Thoracic aorta endothelial cell (primary cell): ENCODE results near the gene PDGFRB. TPM values are rescaled to one million over a fixed set of nuclear protein-coding genes. Genes with fewer than 3 reads are reported as not detected.

ENCODE experiments used
- small RNA-seq: library from RNA; depleted of rRNA; stranded (forward); fragments of <200 nt; gene quantifications from one replicate; pipeline ENCODE3, GENCODE V24; 2012
- total RNA-seq: library from RNA; depleted of rRNA; stranded (reverse); fragments of >200 nt; gene quantifications from 2 replicates; pipeline ENCODE4 v1.2.3, GENCODE V29; 2012

Gene PDGFRB
- total RNA-seq = 0.40 and 1.6 TPM in 2 replicates

GRCh38 chr5:150155258-150156026 is at the start of gene PDGFRB:
PDGFRB (minus strand) TSS chr5:150155845; CDS start chr5:150137047, 18,798 bp downstream.

GRCh38 chr5:150189728-150190502 is 34.3 kb upstream of the PDGFRB start, which contains the start of gene SLC6A7:
SLC6A7 (plus strand) TSS chr5:150190062; CDS start chr5:150190328, 266 bp downstream.

GRCh38 chr5:150166650-150167511 is 11.2 kb upstream of the PDGFRB start, which contains the start of gene CDX1:
CDX1 (plus strand) TSS chr5:150166778; CDS start chr5:150166877, 99 bp downstream.

GRCh38 chr5:150085950-150086715 is 69.5 kb downstream of the PDGFRB start, which contains the start of gene CSF1R:
CSF1R (minus strand) TSS chr5:150086554; CDS start chr5:150086427, 127 bp downstream.

Small RNA genes within 50 kb of the gene (small RNA-seq; reads per million reads assigned to genes)
- gene RF00019 = not detected

Other genes with a start within 250 kb of the PDGFRB start
- gene PDE6A, start 211.1 kb downstream of the PDGFRB start, total RNA-seq = not detected in 2 replicates
- 28.2 and 32.0 TPM in 2 replicates for gene SLC26A2, start 195.1 kb downstream of the PDGFRB start, total RNA-seq
- gene TIGD6, start 155.2 kb downstream of the PDGFRB start, total RNA-seq = 4.4 and 4.9 TPM in 2 replicates
- gene HMGXB3, start 155.1 kb downstream of the PDGFRB start, total RNA-seq = 34.7 and 39.3 TPM in 2 replicates
- not detected in 2 replicates for gene CSF1R, start 69.3 kb downstream of the PDGFRB start, total RNA-seq
- not detected in 2 replicates for gene CDX1, start 10.9 kb upstream of the PDGFRB start, total RNA-seq
- gene SLC6A7, start 34.2 kb upstream of the PDGFRB start, total RNA-seq = not detected in 2 replicates
- gene CAMK2A, start 133.9 kb upstream of the PDGFRB start, total RNA-seq = not detected in 2 replicates
- gene ARSI, start 147.1 kb upstream of the PDGFRB start, total RNA-seq = not detected in 2 replicates
- gene TCOF1, start 201.9 kb upstream of the PDGFRB start, total RNA-seq = 29.9 and 46.5 TPM in 2 replicates